Adrenal gland (tissue), 5 donors: ENCODE results near the gene KRTAP5-4.
"Not testable (repeated sequence)": the region's sequence is repeated elsewhere in the genome, so short reads cannot be mapped to it uniquely, and the experiment has no call there.

Experiments used
- CTCF ChIP-seq, 6 experiments: fragments of 450-650 bp in 4 of 6; fragments of 200-600 bp in 2 of 6; sonication (generic) in 1 of 6; IDR thresholded peaks; 1 replicate in 5 of 6; 2 replicates in 1 of 6; pipeline versions ENCODE4 v1.5.1 to v1.8.0; 2016 to 2021; ENCODE audit warnings: antibody characterized with exemption in 6 of 6, mild to moderate bottlenecking in 2 of 6, moderate library complexity in 1 of 6
- POLR2A ChIP-seq, 2 donors: fragments of 450-650 bp; IDR thresholded peaks; one replicate each; pipeline ENCODE4 v1.6.1; 2017; ENCODE audit warnings: antibody characterized with exemption in 2 of 2, mild to moderate bottlenecking in 2 of 2, moderate library complexity in 1 of 2
- donor health status: DM: no; HTN: no; CAD: no.

- TF ChIP-seq CTCF, POLR2A (IDR thresholded peaks at IDR 0.05): not testable (repeated sequence)
Measured at GRCh38 chr11:1607156-1607845, 14.6 kb downstream of the KRTAP5-4 start.
